ENCODE data around the gene GLIS2. TPM values are rescaled to one million over a fixed set of nuclear protein-coding genes. Genes with fewer than 3 reads are reported as not detected.

The GLIS2 gene
- total and polyA plus RNA-seq, 4 donors = 0.68 to 1.4 (median 1.1) TPM

DNA sequence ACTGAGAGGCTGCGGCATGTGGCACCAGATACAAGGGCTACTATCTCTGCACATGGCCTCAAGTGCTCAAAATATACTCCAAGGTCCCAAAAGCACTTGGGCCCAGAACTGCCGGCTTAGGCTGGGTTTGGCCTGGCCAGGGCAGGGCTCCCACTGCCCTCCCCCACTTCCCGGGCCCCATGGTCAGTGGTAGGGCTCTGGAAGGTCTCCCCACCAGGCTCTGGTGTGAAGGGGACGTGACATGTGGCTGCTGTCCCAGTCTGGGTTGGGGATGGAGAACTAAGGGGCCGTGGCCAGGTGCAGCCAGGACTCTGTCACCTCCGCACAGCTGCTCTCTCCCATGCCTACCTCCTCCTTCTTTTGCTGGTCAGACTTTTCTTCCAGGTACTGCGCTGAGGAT is 41.0 kb downstream of the GLIS2 start:
- no peaks in the 10 kb centered on the region for H3K9me3 ChIP-seq (ENCODE audit: control insufficient read depth in 4 of 4, low read length in 3 of 4)
- peaks cover 0 to 4% (median 1%) of the 10 kb centered on the region in 4 donors for H3K4me1 ChIP-seq (ENCODE audit: control insufficient read depth in 4 of 4, insufficient read depth in 4 of 4, low read length in 3 of 4)
- H3K27me3 ChIP-seq (ENCODE audit: control insufficient read depth in 4 of 4, insufficient read depth in 4 of 4, low read length in 3 of 4) = no peaks in the 10 kb centered on the region
- peaks cover 0 to 5% (median 4%) of the 10 kb centered on the region in 4 donors for H3K36me3 ChIP-seq (ENCODE audit: control insufficient read depth in 4 of 4, insufficient read depth in 3 of 4, low read depth in 1 of 4, low read length in 3 of 4)
- H3K4me3 ChIP-seq (ENCODE audit: low read depth in 1 of 3, low read length in 3 of 3) = no peak overlapping the region
- WGBS = 97% methylated on average over 7 of the region's 7 CpGs
- TF ChIP-seq, protein P1, sequence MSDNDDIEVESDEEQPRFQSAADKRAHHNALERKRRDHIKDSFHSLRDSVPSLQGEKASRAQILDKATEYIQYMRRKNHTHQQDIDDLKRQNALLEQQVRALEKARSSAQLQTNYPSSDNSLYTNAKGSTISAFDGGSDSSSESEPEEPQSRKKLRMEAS (IDR thresholded peaks at IDR 0.05) = no peak
- TF ChIP-seq HNF4G (IDR thresholded peaks at IDR 0.05) (no peak), FOXA2 (IDR thresholded peaks at IDR 0.05) (no peak), YY1 (IDR thresholded peaks at IDR 0.05) (no peak), GABPA (IDR thresholded peaks at IDR 0.05 in 1 of 2, conservative IDR thresholded peaks at IDR 0.05 in 1 of 2) (no peak), NR2F2 (IDR thresholded peaks at IDR 0.05) (no peak), TAF1 (conservative IDR thresholded peaks at IDR 0.05) (no peak), SP1 (IDR thresholded peaks at IDR 0.05) (no peak)
- TF ChIP-seq, protein P2, sequence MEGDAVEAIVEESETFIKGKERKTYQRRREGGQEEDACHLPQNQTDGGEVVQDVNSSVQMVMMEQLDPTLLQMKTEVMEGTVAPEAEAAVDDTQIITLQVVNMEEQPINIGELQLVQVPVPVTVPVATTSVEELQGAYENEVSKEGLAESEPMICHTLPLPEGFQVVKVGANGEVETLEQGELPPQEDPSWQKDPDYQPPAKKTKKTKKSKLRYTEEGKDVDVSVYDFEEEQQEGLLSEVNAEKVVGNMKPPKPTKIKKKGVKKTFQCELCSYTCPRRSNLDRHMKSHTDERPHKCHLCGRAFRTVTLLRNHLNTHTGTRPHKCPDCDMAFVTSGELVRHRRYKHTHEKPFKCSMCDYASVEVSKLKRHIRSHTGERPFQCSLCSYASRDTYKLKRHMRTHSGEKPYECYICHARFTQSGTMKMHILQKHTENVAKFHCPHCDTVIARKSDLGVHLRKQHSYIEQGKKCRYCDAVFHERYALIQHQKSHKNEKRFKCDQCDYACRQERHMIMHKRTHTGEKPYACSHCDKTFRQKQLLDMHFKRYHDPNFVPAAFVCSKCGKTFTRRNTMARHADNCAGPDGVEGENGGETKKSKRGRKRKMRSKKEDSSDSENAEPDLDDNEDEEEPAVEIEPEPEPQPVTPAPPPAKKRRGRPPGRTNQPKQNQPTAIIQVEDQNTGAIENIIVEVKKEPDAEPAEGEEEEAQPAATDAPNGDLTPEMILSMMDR (IDR thresholded peaks at IDR 0.05; ENCODE audit: low read depth, low read length, missing input control) = no peak
- TF ChIP-seq, protein P3, sequence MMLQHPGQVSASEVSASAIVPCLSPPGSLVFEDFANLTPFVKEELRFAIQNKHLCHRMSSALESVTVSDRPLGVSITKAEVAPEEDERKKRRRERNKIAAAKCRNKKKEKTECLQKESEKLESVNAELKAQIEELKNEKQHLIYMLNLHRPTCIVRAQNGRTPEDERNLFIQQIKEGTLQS (IDR thresholded peaks at IDR 0.05) = no peak
- TF ChIP-seq, protein P4, sequence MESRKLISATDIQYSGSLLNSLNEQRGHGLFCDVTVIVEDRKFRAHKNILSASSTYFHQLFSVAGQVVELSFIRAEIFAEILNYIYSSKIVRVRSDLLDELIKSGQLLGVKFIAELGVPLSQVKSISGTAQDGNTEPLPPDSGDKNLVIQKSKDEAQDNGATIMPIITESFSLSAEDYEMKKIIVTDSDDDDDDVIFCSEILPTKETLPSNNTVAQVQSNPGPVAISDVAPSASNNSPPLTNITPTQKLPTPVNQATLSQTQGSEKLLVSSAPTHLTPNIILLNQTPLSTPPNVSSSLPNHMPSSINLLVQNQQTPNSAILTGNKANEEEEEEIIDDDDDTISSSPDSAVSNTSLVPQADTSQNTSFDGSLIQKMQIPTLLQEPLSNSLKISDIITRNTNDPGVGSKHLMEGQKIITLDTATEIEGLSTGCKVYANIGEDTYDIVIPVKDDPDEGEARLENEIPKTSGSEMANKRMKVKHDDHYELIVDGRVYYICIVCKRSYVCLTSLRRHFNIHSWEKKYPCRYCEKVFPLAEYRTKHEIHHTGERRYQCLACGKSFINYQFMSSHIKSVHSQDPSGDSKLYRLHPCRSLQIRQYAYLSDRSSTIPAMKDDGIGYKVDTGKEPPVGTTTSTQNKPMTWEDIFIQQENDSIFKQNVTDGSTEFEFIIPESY (IDR thresholded peaks at IDR 0.05) = no peak
- H3K9ac ChIP-seq (ENCODE audit: low read depth in 1 of 2, low read length in 2 of 2) = no peak overlapping the region
- H3K27ac ChIP-seq (ENCODE audit: low read depth in 1 of 2, low read length in 2 of 2) = no peak overlapping the region
- no peak for DNase-seq (ENCODE audit: low spot score)

GRCh38 chr16:4358236-4358635 is 42.4 kb downstream of the GLIS2 start:
- no peaks in the 10 kb centered on the region for H3K9me3 ChIP-seq (ENCODE audit: control insufficient read depth in 4 of 4, low read length in 3 of 4)
- peaks cover 0 to 9% (median 4%) of the 10 kb centered on the region in 4 donors for H3K36me3 ChIP-seq (ENCODE audit: control insufficient read depth in 4 of 4, insufficient read depth in 3 of 4, low read depth in 1 of 4, low read length in 3 of 4)
- H3K4me3 ChIP-seq (ENCODE audit: low read depth in 1 of 3, low read length in 3 of 3) = no peak overlapping the region
- H3K9ac ChIP-seq (ENCODE audit: low read depth in 1 of 2, low read length in 2 of 2) = no peak overlapping the region
- H3K27ac ChIP-seq (ENCODE audit: low read depth in 1 of 2, low read length in 2 of 2) = no peak overlapping the region
- H3K27me3 ChIP-seq (ENCODE audit: control insufficient read depth in 4 of 4, insufficient read depth in 4 of 4, low read length in 3 of 4) = no peaks in the 10 kb centered on the region
- peaks cover 0 to 4% (median 1%) of the 10 kb centered on the region in 4 donors for H3K4me1 ChIP-seq (ENCODE audit: control insufficient read depth in 4 of 4, insufficient read depth in 4 of 4, low read length in 3 of 4)
- no peak for DNase-seq (ENCODE audit: low spot score)
- no peak for TF ChIP-seq RXRA (IDR thresholded peaks at IDR 0.05)
- TF ChIP-seq, protein P3 (IDR thresholded peaks at IDR 0.05) = no peak
- WGBS = 95% methylated on average over 19 of the region's 19 CpGs

DNA sequence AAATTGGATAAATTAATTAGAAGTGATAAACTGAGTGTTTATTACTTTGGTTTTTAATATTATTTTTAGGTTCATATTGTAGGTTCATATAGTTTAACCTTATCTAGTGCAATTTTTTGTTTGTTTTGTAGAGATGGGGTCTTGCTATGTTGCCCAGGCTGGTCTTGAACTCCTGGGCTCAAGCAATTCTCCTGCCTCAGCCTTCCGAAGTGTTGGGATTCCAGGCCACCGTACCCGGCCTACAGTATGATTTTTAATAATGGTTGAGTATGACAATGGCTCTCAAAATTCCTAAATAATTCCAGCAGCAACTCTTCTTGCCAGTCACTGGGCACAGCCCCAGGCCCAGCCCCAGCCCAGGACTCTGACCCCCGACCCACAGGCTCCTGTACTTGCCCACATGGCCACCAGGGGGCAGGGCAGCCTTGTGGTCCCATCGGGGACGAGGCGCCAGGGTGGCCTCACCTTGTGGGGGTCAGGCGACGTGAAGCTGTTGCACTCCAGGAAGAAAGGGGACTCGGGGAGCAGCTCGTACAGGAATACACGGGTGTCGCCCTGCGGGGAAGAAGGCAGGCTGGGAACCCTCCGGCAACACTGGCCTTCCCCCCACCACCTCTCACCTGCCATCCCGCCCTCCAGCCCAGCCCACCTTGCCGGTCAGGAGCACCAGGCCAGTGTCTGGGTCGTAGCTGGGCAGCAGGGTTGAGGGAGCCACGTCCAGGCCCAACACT is 43.1 kb downstream of the GLIS2 start:
- Histone ChIP-seq H3K27ac (ENCODE audit: low read depth in 1 of 2, low read length in 2 of 2) (no peak overlapping the region), H3K27me3 (ENCODE audit: control insufficient read depth in 4 of 4, insufficient read depth in 4 of 4, low read length in 3 of 4) (no peaks in the 10 kb centered on the region), H3K4me3 (ENCODE audit: low read depth in 1 of 3, low read length in 3 of 3) (no peak overlapping the region), H3K9me3 (ENCODE audit: control insufficient read depth in 4 of 4, low read length in 3 of 4) (no peaks in the 10 kb centered on the region), H3K9ac (ENCODE audit: low read depth in 1 of 2, low read length in 2 of 2) (no peak overlapping the region), H3K36me3 (ENCODE audit: control insufficient read depth in 4 of 4, insufficient read depth in 3 of 4, low read depth in 1 of 4, low read length in 3 of 4) (peaks cover 0 to 9% (median 4%) of the 10 kb centered on the region in 4 donors), H3K4me1 (ENCODE audit: control insufficient read depth in 4 of 4, insufficient read depth in 4 of 4, low read length in 3 of 4) (peaks cover 0 to 4% (median 1%) of the 10 kb centered on the region in 4 donors)
- 43% methylated on average over 19 of the region's 19 CpGs for WGBS
- peak; percentile 80 for DNase-seq (ENCODE audit: low spot score)
- TF ChIP-seq NR2F2 (IDR thresholded peaks at IDR 0.05) = peak; percentile 24
- TF ChIP-seq, protein P5, sequence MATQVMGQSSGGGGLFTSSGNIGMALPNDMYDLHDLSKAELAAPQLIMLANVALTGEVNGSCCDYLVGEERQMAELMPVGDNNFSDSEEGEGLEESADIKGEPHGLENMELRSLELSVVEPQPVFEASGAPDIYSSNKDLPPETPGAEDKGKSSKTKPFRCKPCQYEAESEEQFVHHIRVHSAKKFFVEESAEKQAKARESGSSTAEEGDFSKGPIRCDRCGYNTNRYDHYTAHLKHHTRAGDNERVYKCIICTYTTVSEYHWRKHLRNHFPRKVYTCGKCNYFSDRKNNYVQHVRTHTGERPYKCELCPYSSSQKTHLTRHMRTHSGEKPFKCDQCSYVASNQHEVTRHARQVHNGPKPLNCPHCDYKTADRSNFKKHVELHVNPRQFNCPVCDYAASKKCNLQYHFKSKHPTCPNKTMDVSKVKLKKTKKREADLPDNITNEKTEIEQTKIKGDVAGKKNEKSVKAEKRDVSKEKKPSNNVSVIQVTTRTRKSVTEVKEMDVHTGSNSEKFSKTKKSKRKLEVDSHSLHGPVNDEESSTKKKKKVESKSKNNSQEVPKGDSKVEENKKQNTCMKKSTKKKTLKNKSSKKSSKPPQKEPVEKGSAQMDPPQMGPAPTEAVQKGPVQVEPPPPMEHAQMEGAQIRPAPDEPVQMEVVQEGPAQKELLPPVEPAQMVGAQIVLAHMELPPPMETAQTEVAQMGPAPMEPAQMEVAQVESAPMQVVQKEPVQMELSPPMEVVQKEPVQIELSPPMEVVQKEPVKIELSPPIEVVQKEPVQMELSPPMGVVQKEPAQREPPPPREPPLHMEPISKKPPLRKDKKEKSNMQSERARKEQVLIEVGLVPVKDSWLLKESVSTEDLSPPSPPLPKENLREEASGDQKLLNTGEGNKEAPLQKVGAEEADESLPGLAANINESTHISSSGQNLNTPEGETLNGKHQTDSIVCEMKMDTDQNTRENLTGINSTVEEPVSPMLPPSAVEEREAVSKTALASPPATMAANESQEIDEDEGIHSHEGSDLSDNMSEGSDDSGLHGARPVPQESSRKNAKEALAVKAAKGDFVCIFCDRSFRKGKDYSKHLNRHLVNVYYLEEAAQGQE (IDR thresholded peaks at IDR 0.05) = no peak
- TF ChIP-seq, protein P2 (IDR thresholded peaks at IDR 0.05; ENCODE audit: low read depth, low read length, missing input control) = peak; percentile 91
- peak; percentile 87 to 93 for TF ChIP-seq RAD21 (IDR thresholded peaks at IDR 0.05)
- peak in 1 of 2 donors; percentile 41 for TF ChIP-seq RXRA (IDR thresholded peaks at IDR 0.05)
- TF ChIP-seq YY1 (IDR thresholded peaks at IDR 0.05) = no peak
- TF ChIP-seq TAF1 (conservative IDR thresholded peaks at IDR 0.05) = no peak

Measured in liver (tissue), 9 donors.